Hepatocyte (in vitro differentiated cells): ENCODE results near the gene BAMBI. TPM values are rescaled to one million over a fixed set of nuclear protein-coding genes. Genes with fewer than 3 reads are reported as not detected.

Experiments used
- DNase-seq: peaks from one replicate; pipeline ENCODE4 v3.0.0-alpha.2; 2016; ENCODE audit warnings: low spot score
- H2AFZ ChIP-seq: fragments of 200-600 bp; sonication (generic); 2 replicates; pipeline ENCODE4 v1.6.0; 2016; ENCODE audit warnings: antibody characterized with exemption, mild to moderate bottlenecking
- H3K27ac ChIP-seq: fragments of 200-600 bp; sonication (generic); 2 replicates; pipeline ENCODE4 v1.5.1; 2016; ENCODE audit warnings: mild to moderate bottlenecking
- H3K27me3 ChIP-seq: fragments of 200-600 bp; sonication (generic); 2 replicates; pipeline ENCODE4 v1.6.1; 2016
- H3K36me3 ChIP-seq: fragments of 200-600 bp; sonication (generic); replicated peaks from 2 replicates; pipeline ENCODE4 v1.5.1; 2016; ENCODE audit warnings: low read depth; ENCODE audit not compliant: insufficient read depth
- H3K4me1 ChIP-seq: fragments of 200-600 bp; sonication (generic); 2 replicates; pipeline ENCODE4 v1.5.1; 2016; ENCODE audit warnings: mild to moderate bottlenecking, moderate library complexity; ENCODE audit not compliant: insufficient read depth
- H3K4me2 ChIP-seq: fragments of 200-600 bp; sonication (generic); 2 replicates; pipeline ENCODE4 v1.6.0; 2016
- H3K4me3 ChIP-seq: fragments of 200-600 bp; sonication (generic); 2 replicates; pipeline ENCODE4 v1.5.1; 2016; ENCODE audit warnings: mild to moderate bottlenecking
- H3K79me2 ChIP-seq: fragments of 200-600 bp; sonication (generic); 2 replicates; pipeline ENCODE4 v1.6.0; 2017; ENCODE audit warnings: mild to moderate bottlenecking
- H3K9me2 ChIP-seq: fragments of 200-600 bp; sonication (generic); replicated peaks from 2 replicates; pipeline ENCODE4 v1.6.0; 2017; ENCODE audit warnings: mild to moderate bottlenecking; ENCODE audit not compliant: insufficient read depth
- H3K9me3 ChIP-seq: fragments of 200-600 bp; sonication (generic); 2 replicates; pipeline ENCODE4 v1.5.1; 2016; ENCODE audit warnings: low read depth, mild to moderate bottlenecking
- H4K20me1 ChIP-seq: fragments of 200-600 bp; sonication (generic); 2 replicates; pipeline ENCODE4 v1.6.0; 2016; ENCODE audit warnings: mild to moderate bottlenecking; ENCODE audit not compliant: insufficient read depth, poor library complexity, severe bottlenecking
- EZH2 ChIP-seq: fragments of 200-600 bp; sonication (generic); IDR thresholded peaks from 2 replicates; pipeline ENCODE4 v1.6.1; 2016; ENCODE audit warnings: antibody characterized with exemption, mild to moderate bottlenecking, borderline replicate concordance
- EZH2phosphoT487 ChIP-seq: fragments of 200-600 bp; sonication (generic); IDR thresholded peaks from one replicate; pipeline ENCODE4 v1.6.1; 2018; ENCODE audit warnings: antibody characterized with exemption, mild to moderate bottlenecking, low read depth, moderate library complexity; ENCODE audit not compliant: unreplicated experiment, severe bottlenecking
- WGBS: methylation state at CpG from one replicate; pipeline ENCODE4 v1.1.6; 2016; ENCODE audit warnings: low lambda C conversion rate; ENCODE audit errors: missing lambda C conversion rate; 5-methylcytosine and 5-hydroxymethylcytosine counted together
- polyA plus RNA-seq: library from polyadenylated mRNA; unstranded; fragments of >200 nt; fragmentation: Nextera tagmentation; extraction: Ambion mirVana; gene quantifications from 2 replicates; pipeline ENCODE4 v1.2.1, GENCODE V29; 2016
- total RNA-seq: library from RNA; depleted of rRNA; stranded (reverse); fragments of >200 nt; gene quantifications from 2 replicates; pipeline ENCODE4 v1.2.3, GENCODE V29; 2014
- TF ChIP-seq, protein P1 (sequence below): fragments of 200-600 bp; sonication (generic); IDR thresholded peaks from 2 replicates; pipeline ENCODE4 v1.5.1; 2016; ENCODE audit warnings: antibody characterized with exemption, mild to moderate bottlenecking; ENCODE audit not compliant: poor library complexity

Gene BAMBI
- total and polyA plus RNA-seq, 2 experiments from 2014 or later: 116 to 148 TPM

GRCh38 chr10:28694530-28694929 is 17.2 kb downstream of the BAMBI start:
- no peak overlapping the region for H2AFZ ChIP-seq
- H3K4me2 ChIP-seq: no peak overlapping the region
- no peaks in the 10 kb centered on the region for H3K4me1 ChIP-seq
- H3K9me3 ChIP-seq: no peaks in the 10 kb centered on the region
- no peaks in the 10 kb centered on the region for H4K20me1 ChIP-seq
- H3K27ac ChIP-seq: no peak overlapping the region
- H3K79me2 ChIP-seq: no peaks in the 10 kb centered on the region
- TF ChIP-seq EZH2 (no peak), EZH2phosphoT487 (no peak)
- TF ChIP-seq, protein P1, sequence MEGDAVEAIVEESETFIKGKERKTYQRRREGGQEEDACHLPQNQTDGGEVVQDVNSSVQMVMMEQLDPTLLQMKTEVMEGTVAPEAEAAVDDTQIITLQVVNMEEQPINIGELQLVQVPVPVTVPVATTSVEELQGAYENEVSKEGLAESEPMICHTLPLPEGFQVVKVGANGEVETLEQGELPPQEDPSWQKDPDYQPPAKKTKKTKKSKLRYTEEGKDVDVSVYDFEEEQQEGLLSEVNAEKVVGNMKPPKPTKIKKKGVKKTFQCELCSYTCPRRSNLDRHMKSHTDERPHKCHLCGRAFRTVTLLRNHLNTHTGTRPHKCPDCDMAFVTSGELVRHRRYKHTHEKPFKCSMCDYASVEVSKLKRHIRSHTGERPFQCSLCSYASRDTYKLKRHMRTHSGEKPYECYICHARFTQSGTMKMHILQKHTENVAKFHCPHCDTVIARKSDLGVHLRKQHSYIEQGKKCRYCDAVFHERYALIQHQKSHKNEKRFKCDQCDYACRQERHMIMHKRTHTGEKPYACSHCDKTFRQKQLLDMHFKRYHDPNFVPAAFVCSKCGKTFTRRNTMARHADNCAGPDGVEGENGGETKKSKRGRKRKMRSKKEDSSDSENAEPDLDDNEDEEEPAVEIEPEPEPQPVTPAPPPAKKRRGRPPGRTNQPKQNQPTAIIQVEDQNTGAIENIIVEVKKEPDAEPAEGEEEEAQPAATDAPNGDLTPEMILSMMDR: no peak
- DNase-seq: no peak
- no peaks in the 10 kb centered on the region for H3K27me3 ChIP-seq
- no peak overlapping the region for H3K4me3 ChIP-seq
- H3K36me3 ChIP-seq: no peaks in the 10 kb centered on the region
- WGBS: 90% methylated on average over 5 of the region's 5 CpGs
- no peaks in the 10 kb centered on the region for H3K9me2 ChIP-seq

GRCh38 chr10:28698075-28698474 is 20.8 kb downstream of the BAMBI start:
- Histone ChIP-seq H3K27ac (no peak overlapping the region), H2AFZ (no peak overlapping the region), H4K20me1 (no peaks in the 10 kb centered on the region), H3K4me1 (no peaks in the 10 kb centered on the region), H3K27me3 (no peaks in the 10 kb centered on the region), H3K9me3 (no peaks in the 10 kb centered on the region), H3K36me3 (no peaks in the 10 kb centered on the region), H3K79me2 (no peaks in the 10 kb centered on the region), H3K4me3 (no peak overlapping the region), H3K9me2 (no peaks in the 10 kb centered on the region), H3K4me2 (no peak overlapping the region)
- TF ChIP-seq EZH2 (no peak), EZH2phosphoT487 (no peak)
- TF ChIP-seq, protein P1: no peak
- DNase-seq: no peak
- WGBS: 55% methylated on average over 2 of the region's 2 CpGs

DNA sequence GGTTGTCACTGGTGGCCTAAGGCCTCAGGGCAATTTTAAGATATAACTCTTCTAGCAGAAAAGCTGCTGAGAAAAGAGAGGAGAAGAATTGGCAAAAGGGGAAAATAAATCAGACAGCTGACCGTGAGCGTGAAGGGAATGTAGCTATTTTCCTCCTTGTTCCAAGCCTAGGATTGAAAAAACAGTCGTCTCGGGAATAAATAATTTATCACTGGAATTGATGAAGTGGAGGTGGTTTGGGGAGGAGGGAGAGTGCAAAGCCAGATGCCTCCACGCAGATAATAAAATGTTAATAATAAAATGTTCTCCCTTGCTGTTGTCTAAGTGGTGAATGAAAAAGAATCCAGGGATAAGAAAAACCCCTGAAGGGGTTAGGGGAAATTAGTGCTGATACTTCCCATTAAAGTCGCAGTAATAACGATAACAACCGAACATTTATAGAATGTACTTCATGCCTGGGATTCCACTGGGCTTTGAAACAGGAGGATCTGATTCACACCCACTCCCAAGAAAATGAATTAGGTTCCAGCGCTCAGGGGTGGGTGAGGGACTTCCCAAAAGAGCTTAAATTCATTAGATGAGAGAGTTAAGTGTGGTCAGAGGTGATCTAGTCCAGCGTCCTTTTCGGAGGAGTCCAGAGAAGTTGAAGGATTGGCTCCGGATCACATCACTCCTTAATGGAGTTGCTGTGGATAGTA is 27.3 kb downstream of the BAMBI start:
- Histone ChIP-seq H3K79me2 (no peaks in the 10 kb centered on the region), H3K27me3 (no peaks in the 10 kb centered on the region), H3K27ac (no peak overlapping the region), H3K4me2 (peak overlapping the region; percentile 39), H4K20me1 (no peaks in the 10 kb centered on the region), H3K4me3 (no peak overlapping the region), H3K4me1 (peaks cover 3% of the 10 kb centered on the region), H2AFZ (no peak overlapping the region), H3K9me2 (no peaks in the 10 kb centered on the region), H3K36me3 (no peaks in the 10 kb centered on the region), H3K9me3 (no peaks in the 10 kb centered on the region)
- TF ChIP-seq EZH2: no peak
- no peak for TF ChIP-seq EZH2phosphoT487
- TF ChIP-seq, protein P1: no peak
- 45% methylated on average over 12 of the region's 12 CpGs for WGBS
- DNase-seq: no peak
